ENCODE data around the gene AP3S2. TPM values are rescaled to one million over a fixed set of nuclear protein-coding genes. Genes with fewer than 3 reads are reported as not detected.
"Not testable (repeated sequence)": the region's sequence is repeated elsewhere in the genome, so short reads cannot be mapped to it uniquely, and the experiment has no call there.

Gene AP3S2
- total and polyA plus RNA-seq, 2 donors (not counting 1 experiment from before 2014, with no cell fraction given) = 11.3 to 32.3 TPM

- H3K4me1 ChIP-seq (ENCODE audit: control insufficient read depth in 2 of 2, insufficient read depth in 2 of 2, low read length in 2 of 2); H3K27me3 ChIP-seq (replicated peaks in 1 of 4; ENCODE audit: control extremely low read depth in 1 of 4, control insufficient read depth in 3 of 4, insufficient read depth in 4 of 4, low read length in 3 of 4); H3K27ac ChIP-seq (ENCODE audit: low read length in 2 of 2); ATAC-seq (ENCODE audit: low read depth); H3K9me3 Mint-ChIP-seq (ENCODE audit: insufficient read depth); H4K20me1 ChIP-seq (ENCODE audit: control insufficient read depth, insufficient read depth, low read length, poor library complexity, severe bottlenecking); H3K4me3 ChIP-seq (ENCODE audit: control extremely low read depth in 1 of 5, extremely low read depth in 1 of 5, insufficient read depth in 1 of 5, low read depth in 2 of 5, low read length in 4 of 5); H3K4me3 Mint-ChIP-seq; H3K9ac ChIP-seq (ENCODE audit: low read length); DNase-seq; H3K79me2 ChIP-seq (ENCODE audit: control insufficient read depth, insufficient read depth, low read length); H3K27ac Mint-ChIP-seq; H3K27me3 Mint-ChIP-seq; H2AFZ ChIP-seq (ENCODE audit: insufficient read depth, low read depth, low read length, poor library complexity, severe bottlenecking); POLR2A ChIA-PET; H3K4me1 Mint-ChIP-seq; H3K4me2 ChIP-seq (replicated peaks; ENCODE audit: low read depth, low read length, poor library complexity, severe bottlenecking); H3K9me3 ChIP-seq (ENCODE audit: control extremely low read depth in 1 of 3, control insufficient read depth in 2 of 3, insufficient read depth in 1 of 3, low read length in 2 of 3): not testable (repeated sequence)
- H3K36me3 ChIP-seq (replicated peaks in 1 of 2; ENCODE audit: control extremely low read depth in 1 of 2, control insufficient read depth in 1 of 2, extremely low read depth in 1 of 2, insufficient read depth in 2 of 2, low read length in 1 of 2) = peaks cover 0 to 40% of the 10 kb centered on the region in 2 experiments
- CTCF ChIA-PET = interaction anchor here (0.6 kb wide), 1 partner anchor 96 kb away, joined by 3 read pairs; no protein-coding TSS in a partner anchor
- 97% methylated on average over 7 of the region's 9 CpGs for WGBS (ENCODE audit: insufficient coverage)
- intact Hi-C loops (cut with micrococcal nuclease) = loop anchor here (10.0 kb wide), 1 partner anchor 70 kb away; no protein-coding TSS in a partner anchor
Observed at GRCh38 chr15:89834465-89835175, 59.2 kb downstream of the AP3S2 start.

- no peak overlapping the region for H3K27ac Mint-ChIP-seq
- Histone ChIP-seq H3K79me2 (ENCODE audit: control insufficient read depth, insufficient read depth, low read length) (no peaks in the 10 kb centered on the region), H3K4me1 (ENCODE audit: control insufficient read depth in 2 of 2, insufficient read depth in 2 of 2, low read length in 2 of 2) (no peaks in the 10 kb centered on the region), H3K36me3 (replicated peaks in 1 of 2; ENCODE audit: control extremely low read depth in 1 of 2, control insufficient read depth in 1 of 2, extremely low read depth in 1 of 2, insufficient read depth in 2 of 2, low read length in 1 of 2) (peaks cover 0 to 40% of the 10 kb centered on the region in 2 experiments), H3K27me3 (replicated peaks in 1 of 4; ENCODE audit: control extremely low read depth in 1 of 4, control insufficient read depth in 3 of 4, insufficient read depth in 4 of 4, low read length in 3 of 4) (no peaks in the 10 kb centered on the region), H3K27ac (ENCODE audit: low read length in 2 of 2) (no peak overlapping the region), H2AFZ (ENCODE audit: insufficient read depth, low read depth, low read length, poor library complexity, severe bottlenecking) (no peak overlapping the region), H3K4me3 (ENCODE audit: control extremely low read depth in 1 of 5, extremely low read depth in 1 of 5, insufficient read depth in 1 of 5, low read depth in 2 of 5, low read length in 4 of 5) (no peak overlapping the region), H3K9me3 (ENCODE audit: control extremely low read depth in 1 of 3, control insufficient read depth in 2 of 3, insufficient read depth in 1 of 3, low read length in 2 of 3) (no peaks in the 10 kb centered on the region), H3K9ac (ENCODE audit: low read length) (no peak overlapping the region), H4K20me1 (ENCODE audit: control insufficient read depth, insufficient read depth, low read length, poor library complexity, severe bottlenecking) (no peaks in the 10 kb centered on the region), H3K4me2 (replicated peaks; ENCODE audit: low read depth, low read length, poor library complexity, severe bottlenecking) (no peak overlapping the region)
- ChIA-PET POLR2A (no interaction called here), CTCF (no interaction called here)
- WGBS (ENCODE audit: insufficient coverage) = 98% methylated on average over 4 of the region's 7 CpGs
- no peak for ATAC-seq (ENCODE audit: low read depth)
- no peak for TF ChIP-seq EZH2 (IDR thresholded peaks at IDR 0.05; ENCODE audit: borderline replicate concordance, insufficient read depth, low read depth, low read length, poor library complexity, severe bottlenecking)
- TF ChIP-seq CTCF (IDR thresholded peaks at IDR 0.05) = no peak
- no peaks in the 10 kb centered on the region for H3K27me3 Mint-ChIP-seq
- H3K9me3 Mint-ChIP-seq (ENCODE audit: insufficient read depth) = no peaks in the 10 kb centered on the region
- H3K4me3 Mint-ChIP-seq = no peak overlapping the region
- DNase-seq = no peak
- peaks cover 3% of the 10 kb centered on the region for H3K4me1 Mint-ChIP-seq
- intact Hi-C loops (cut with micrococcal nuclease) = loop anchor here (10.0 kb wide), 1 partner anchor 69 kb away; no protein-coding TSS in a partner anchor
Observed at GRCh38 chr15:89833966-89834365, 59.8 kb downstream of the AP3S2 start.

Measured in B cell (primary cell).